Astrocyte (in vitro differentiated cells and primary cell): Measurements from ENCODE around the gene MEIOB. TPM values are rescaled to one million over a fixed set of nuclear protein-coding genes. Genes with fewer than 3 reads are reported as not detected.

Experiments used
- DNase-seq: peaks from one replicate; pipeline ENCODE4 v3.0.0-alpha.2; 2010; ENCODE audit warnings: low read depth
- FAIRE-seq: peaks from 2 replicates; lab custom pipeline; 2011; peaks lifted over from hg19 to GRCh38; lab: Jason Lieb, UNC
- H2AFZ ChIP-seq: 2 replicates; pipeline ENCODE4 v1.6.0; 2012; ENCODE audit warnings: low read depth, low read length, inconsistent platforms
- H3K27ac ChIP-seq: 2 replicates; pipeline ENCODE4 v1.5.1; 2011; ENCODE audit warnings: low read depth, low read length, inconsistent platforms
- H3K27me3 ChIP-seq: 2 replicates; pipeline ENCODE4 v1.6.0; 2011; ENCODE audit warnings: low read length, inconsistent platforms; ENCODE audit not compliant: insufficient read depth
- H3K36me3 ChIP-seq: 2 replicates; pipeline ENCODE4 v1.5.1; 2011; ENCODE audit warnings: low read length, inconsistent platforms; ENCODE audit not compliant: insufficient read depth
- H3K4me1 ChIP-seq: 2 replicates; pipeline ENCODE4 v1.5.1; 2011; ENCODE audit warnings: low read length, inconsistent platforms; ENCODE audit not compliant: insufficient read depth
- H3K4me2 ChIP-seq: 2 replicates; pipeline ENCODE4 v1.6.0; 2012; ENCODE audit warnings: low read length, inconsistent platforms
- H3K4me3 ChIP-seq: 2 replicates; pipeline ENCODE4 v1.5.1; 2011; ENCODE audit warnings: low read depth, mild to moderate bottlenecking, low read length, inconsistent platforms; ENCODE audit not compliant: insufficient read depth
- H3K79me2 ChIP-seq: 2 replicates; pipeline ENCODE4 v1.6.0; 2012; ENCODE audit warnings: mild to moderate bottlenecking, low read length, inconsistent platforms; ENCODE audit not compliant: insufficient read depth
- H3K9ac ChIP-seq: 2 replicates; pipeline ENCODE4 v1.6.0; 2012; ENCODE audit warnings: mild to moderate bottlenecking, low read length, inconsistent platforms
- H3K9me3 ChIP-seq: 2 replicates; pipeline ENCODE4 v1.5.1; 2012; ENCODE audit warnings: low read depth, mild to moderate bottlenecking, low read length, inconsistent platforms; ENCODE audit not compliant: insufficient read depth
- H4K20me1 ChIP-seq: 2 replicates; pipeline ENCODE4 v1.6.0; 2012; ENCODE audit warnings: low read length, inconsistent platforms; ENCODE audit not compliant: insufficient read depth
- H3K27ac Mint-ChIP-seq: one replicate; pipeline ENCODE4 v1.8.0; 2021; ENCODE audit warnings: mild to moderate bottlenecking, mixed read lengths; ENCODE audit not compliant: unreplicated experiment
- H3K27me3 Mint-ChIP-seq: one replicate; pipeline ENCODE4 v1.8.0; 2021; ENCODE audit warnings: low read depth, mixed read lengths; ENCODE audit not compliant: unreplicated experiment
- H3K36me3 Mint-ChIP-seq: one replicate; pipeline ENCODE4 v1.8.0; 2021; ENCODE audit warnings: low read depth, mixed read lengths; ENCODE audit not compliant: unreplicated experiment
- H3K4me1 Mint-ChIP-seq: one replicate; pipeline ENCODE4 v1.8.0; 2021; ENCODE audit warnings: low read depth, mixed read lengths; ENCODE audit not compliant: unreplicated experiment
- H3K4me3 Mint-ChIP-seq: one replicate; pipeline ENCODE4 v1.8.0; 2021; ENCODE audit warnings: mild to moderate bottlenecking, moderate library complexity, mixed read lengths; ENCODE audit not compliant: unreplicated experiment
- H3K9me3 Mint-ChIP-seq: one replicate; pipeline ENCODE4 v1.8.0; 2021; ENCODE audit warnings: mild to moderate bottlenecking, mixed read lengths; ENCODE audit not compliant: unreplicated experiment
- CTCF ChIP-seq: IDR thresholded peaks from 2 replicates; pipeline ENCODE4 v1.5.1; 2011; ENCODE audit warnings: low read depth, mild to moderate bottlenecking, inconsistent platforms, low read length, moderate library complexity; ENCODE audit not compliant: insufficient read depth
- EZH2 ChIP-seq: IDR thresholded peaks from 2 replicates; pipeline ENCODE4 v1.6.1; 2012; ENCODE audit warnings: mild to moderate bottlenecking, low read length, inconsistent platforms; ENCODE audit not compliant: insufficient read depth
- total RNA-seq: library from RNA; stranded (reverse); gene quantifications from 2 replicates; pipeline ENCODE4 v1.2.1, GENCODE V29; 2021

The MEIOB gene
- total RNA-seq, 1 donor from 2014 or later = 0.16 TPM

GRCh38 chr16:1915732-1916639 lies 44.0 kb upstream of the MEIOB start:
- Histone ChIP-seq H4K20me1 (no peaks in the 10 kb centered on the region), H3K36me3 (no peaks in the 10 kb centered on the region), H3K4me3 (no peak overlapping the region), H2AFZ (no peak overlapping the region), H3K4me2 (no peak overlapping the region), H3K4me1 (no peaks in the 10 kb centered on the region), H3K27ac (no peak overlapping the region), H3K9ac (no peak overlapping the region), H3K79me2 (no peaks in the 10 kb centered on the region), H3K27me3 (peaks cover 51% of the 10 kb centered on the region), H3K9me3 (no peaks in the 10 kb centered on the region)
- no peaks in the 10 kb centered on the region for H3K36me3 Mint-ChIP-seq
- H3K4me1 Mint-ChIP-seq = no peaks in the 10 kb centered on the region
- H3K9me3 Mint-ChIP-seq = no peaks in the 10 kb centered on the region
- no peak for DNase-seq
- TF ChIP-seq CTCF = no peak
- TF ChIP-seq EZH2 = no peak
- no peak overlapping the region for H3K4me3 Mint-ChIP-seq
- no peak overlapping the region for H3K27ac Mint-ChIP-seq
- no peak for FAIRE-seq
- peaks cover 51% of the 10 kb centered on the region for H3K27me3 Mint-ChIP-seq

GRCh38 chr16:1914988-1915387 lies 43.0 kb upstream of the MEIOB start:
- no peak overlapping the region for H3K4me2 ChIP-seq
- FAIRE-seq = no peak

More at GRCh38 chr16:1914988-1915387, 43.0 kb upstream of the MEIOB start:
- H3K4me1 ChIP-seq = no peaks in the 10 kb centered on the region
- H4K20me1 ChIP-seq = no peaks in the 10 kb centered on the region
- no peak overlapping the region for H2AFZ ChIP-seq
- Mint-ChIP-seq H3K9me3 (no peaks in the 10 kb centered on the region), H3K27me3 (peaks cover 41% of the 10 kb centered on the region), H3K36me3 (no peaks in the 10 kb centered on the region), H3K4me3 (no peak overlapping the region), H3K27ac (no peak overlapping the region), H3K4me1 (no peaks in the 10 kb centered on the region)
- no peak for DNase-seq
- H3K36me3 ChIP-seq = no peaks in the 10 kb centered on the region
- H3K27me3 ChIP-seq = peaks cover 42% of the 10 kb centered on the region
- H3K4me3 ChIP-seq = no peak overlapping the region
- TF ChIP-seq EZH2 (no peak), CTCF (no peak)
- no peak overlapping the region for H3K9ac ChIP-seq
- H3K9me3 ChIP-seq = no peaks in the 10 kb centered on the region
- no peaks in the 10 kb centered on the region for H3K79me2 ChIP-seq
- H3K27ac ChIP-seq = no peak overlapping the region
